ENCODE results near the gene ZNF354C. TPM values are rescaled to one million over a fixed set of nuclear protein-coding genes. Genes with fewer than 3 reads are reported as not detected.
"Not testable (repeated sequence)": the region's sequence is repeated elsewhere in the genome, so short reads cannot be mapped to it uniquely, and the experiment has no call there.

Gene ZNF354C
- total RNA-seq (2014; rRNA removed; shearing (Covaris generic)): not detected in 2 replicates

DNA sequence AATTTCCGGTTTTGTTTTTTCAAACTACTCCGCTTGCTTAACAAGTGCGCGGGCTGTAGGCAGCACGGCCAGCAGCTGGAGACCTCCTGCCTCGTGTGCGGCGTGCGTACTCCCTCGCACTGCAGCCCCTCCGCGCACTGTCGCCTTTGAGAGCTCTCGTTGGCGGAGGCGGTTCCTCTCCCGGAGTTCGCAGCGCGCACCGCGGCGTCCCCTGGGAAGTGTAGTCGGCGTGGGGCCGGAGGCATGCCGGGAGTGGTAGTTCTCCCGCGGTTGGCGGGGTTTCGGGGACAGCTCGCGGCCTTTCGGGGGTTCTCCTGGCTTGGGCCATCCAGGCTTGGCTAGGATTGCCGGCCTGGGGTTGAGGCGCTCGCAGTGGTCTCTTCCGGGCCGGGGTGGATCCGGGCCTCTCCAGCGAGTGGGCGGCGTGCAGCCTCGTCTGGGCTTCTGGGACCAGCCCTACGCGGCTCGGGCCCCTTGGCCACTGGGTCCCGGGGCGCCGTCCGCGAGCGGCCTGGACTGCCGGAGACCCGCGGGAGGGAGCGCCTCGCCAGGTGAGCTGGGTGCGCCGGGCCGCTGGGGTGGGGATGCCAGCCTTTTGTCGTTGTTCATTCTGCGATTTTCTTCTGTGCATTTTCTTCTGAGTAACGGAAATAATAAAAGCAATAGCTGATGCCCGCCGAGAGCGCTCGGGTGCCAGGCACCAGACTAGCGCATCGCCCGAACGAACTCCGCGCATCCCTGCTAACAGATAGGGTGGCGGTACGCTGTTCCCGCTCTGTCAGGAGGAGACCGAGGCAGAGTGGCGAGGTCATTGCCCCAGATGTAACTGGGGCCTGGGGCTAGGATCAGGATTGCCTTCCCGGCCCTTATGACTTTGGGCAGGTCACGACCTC lies at the start of gene ZNF354C:
ZNF354C (plus strand) TSS at position 258 of the 893 bp plus-strand sequence. CDS start 1,696 bp downstream, outside the sequence.
- DNase-seq (ENCODE audit: low spot score): no peak

DNA sequence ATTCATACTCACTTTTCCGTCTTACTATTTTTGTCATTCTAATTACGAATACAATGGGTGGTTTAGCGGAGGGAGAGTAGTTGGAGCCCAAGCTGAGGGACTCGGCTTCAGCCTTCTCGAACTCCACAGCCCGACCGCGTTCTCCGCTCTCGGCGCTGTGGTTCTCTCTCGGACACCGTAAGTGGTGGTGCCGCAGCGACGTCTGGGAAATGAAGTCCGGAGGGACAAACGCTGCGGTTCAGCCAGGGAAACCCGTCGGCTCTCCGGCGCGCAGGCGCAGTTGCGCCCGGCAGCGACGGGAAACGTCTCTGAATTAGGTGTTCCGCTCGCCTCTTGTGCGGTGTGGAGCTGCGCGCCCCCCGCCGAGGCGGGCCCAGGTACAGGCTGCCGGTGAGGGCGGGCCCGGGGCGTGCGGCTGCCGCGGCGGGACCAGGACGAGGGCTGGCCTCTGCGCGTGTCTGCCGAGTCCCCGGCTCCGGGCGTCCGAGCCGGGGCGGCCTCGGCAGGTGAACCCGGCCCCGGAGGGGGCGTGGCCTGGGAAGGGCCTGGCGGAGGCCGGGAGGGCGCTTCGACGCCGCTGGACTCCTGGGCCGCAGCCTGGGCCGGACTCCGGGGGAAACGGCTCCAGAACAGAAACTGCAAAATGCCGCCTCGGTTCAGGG lies 36.5 kb upstream of the ZNF354C start, which contains the start of gene ZNF879:
ZNF879 (plus strand) TSS at position 277 of the 662 bp plus-strand sequence. CDS start 1,201 bp downstream, outside the sequence.
- no peak for DNase-seq (ENCODE audit: low spot score)

DNA sequence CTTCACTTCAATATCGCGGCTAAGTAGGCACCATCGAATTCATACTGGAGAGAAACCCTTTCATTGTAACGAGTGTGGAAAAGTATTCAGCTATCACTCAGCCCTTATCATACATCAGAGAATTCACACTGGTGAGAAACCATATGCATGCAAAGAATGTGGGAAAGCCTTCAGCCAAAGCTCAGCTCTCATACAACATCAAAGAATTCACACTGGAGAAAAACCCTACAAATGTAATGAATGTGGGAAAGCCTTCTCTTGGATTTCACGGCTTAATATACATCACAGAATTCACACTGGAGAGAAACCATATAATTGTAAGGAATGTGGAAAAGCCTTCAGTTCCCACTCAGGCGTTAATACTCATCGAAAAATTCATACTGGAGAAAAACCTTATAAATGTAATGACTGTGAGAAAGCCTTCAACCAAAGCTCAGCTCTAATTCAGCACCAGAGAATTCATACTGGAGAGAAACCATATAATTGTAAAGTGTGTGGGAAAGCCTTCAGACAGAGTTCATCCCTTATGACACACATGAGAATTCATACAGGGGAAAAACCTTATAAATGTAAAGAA lies 27.1 kb upstream of the ZNF354C start:
- DNase-seq (ENCODE audit: low spot score): no peak

DNA sequence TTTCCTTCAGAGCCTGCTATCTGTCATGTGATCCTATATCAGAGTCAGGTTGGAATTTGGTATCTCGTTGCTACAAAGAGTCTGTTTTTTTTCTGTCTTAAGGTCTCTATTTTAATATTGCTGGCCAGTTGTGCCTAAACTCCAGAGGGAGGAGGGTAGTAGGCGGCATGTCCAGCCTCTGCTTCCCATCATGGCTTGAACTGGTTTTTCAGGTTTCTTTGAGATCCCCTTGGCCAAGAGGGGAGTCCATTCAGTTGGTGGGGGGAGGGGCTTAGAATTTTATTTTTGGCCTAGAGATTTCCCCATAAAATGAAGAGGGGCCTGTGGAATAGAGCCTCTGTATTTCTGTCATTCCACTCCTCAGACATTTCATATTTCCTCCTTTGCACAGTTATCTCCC lies 15.4 kb upstream of the ZNF354C start:
- no peak for DNase-seq (ENCODE audit: low spot score)

DNA sequence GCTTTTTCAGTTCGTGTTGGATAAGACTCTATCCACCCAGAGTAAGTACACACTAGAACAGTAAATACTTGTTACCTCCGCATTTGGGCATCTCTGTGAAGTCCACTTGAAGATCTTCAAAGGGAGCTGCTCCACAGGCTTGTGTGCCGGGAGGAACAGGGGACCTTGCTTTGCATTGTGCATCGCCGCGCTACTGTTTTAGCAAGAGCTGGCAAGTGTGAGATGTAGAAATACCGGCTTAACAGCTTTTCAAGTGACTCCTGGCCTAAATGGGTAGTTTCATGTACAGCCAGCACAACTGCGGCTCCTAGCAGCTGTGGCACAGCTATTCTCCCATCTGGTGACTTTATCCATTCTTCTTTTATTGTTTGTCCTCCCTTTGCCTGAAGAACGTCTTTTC lies 8.4 kb upstream of the ZNF354C start:
- DNase-seq (ENCODE audit: low spot score): no peak

DNA sequence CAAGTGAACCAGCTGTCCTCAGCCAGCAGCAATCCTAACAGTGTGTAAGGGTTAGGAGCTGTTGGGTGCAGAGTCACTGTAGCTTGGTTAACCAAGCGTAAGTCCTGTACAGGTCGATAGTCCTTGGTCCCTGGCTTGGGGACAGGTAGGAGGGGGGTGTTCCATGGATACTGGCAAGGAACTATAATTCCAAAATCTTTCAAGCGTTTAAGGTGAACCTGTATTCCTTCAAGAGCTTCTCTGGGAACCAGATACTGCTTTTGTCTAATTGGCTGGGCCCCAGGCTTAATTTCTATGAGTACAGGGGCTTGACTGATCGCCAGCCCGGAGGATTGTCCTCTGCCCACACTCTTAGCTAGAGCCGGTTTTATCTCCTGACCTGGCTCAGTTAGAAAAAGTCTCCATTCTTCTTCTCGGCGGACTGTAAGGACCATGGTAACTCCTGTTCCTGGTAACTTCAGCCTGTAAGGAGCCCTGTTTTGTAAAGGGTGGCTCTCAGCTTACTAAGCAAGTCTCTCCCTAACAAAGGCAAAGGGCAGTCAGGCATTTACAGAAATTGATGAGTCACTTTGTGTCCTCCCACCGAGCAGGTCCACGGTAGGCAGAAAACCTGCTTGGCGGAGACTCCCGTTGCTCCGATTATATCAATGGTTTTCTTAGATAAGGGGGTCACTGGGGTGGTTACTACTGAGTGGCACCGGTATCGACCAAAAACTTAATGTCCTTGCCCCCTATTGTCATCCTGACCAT lies 6.0 kb upstream of the ZNF354C start:
- DNase-seq (ENCODE audit: low spot score): no peak

DNA sequence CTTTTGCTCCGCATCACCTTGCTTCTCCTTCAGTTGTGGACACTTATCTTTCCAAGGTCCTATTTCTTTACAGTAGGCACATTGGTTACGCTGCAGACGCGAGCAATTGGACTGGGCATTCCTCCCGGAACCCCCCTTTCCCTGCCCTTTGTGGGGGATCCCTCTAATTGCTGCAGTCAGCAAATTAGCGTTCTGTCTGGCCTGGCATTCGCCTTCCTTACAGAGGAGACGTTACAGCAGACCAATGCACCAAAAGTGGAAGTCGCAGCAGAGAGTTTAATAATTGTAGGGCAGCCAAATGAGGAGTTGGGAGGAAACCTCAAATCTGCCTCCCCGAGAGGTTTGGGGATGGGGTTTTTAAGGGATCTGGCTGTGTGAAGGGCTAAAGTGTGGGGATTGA lies 5.3 kb upstream of the ZNF354C start:
- no peak for DNase-seq (ENCODE audit: low spot score)

DNA sequence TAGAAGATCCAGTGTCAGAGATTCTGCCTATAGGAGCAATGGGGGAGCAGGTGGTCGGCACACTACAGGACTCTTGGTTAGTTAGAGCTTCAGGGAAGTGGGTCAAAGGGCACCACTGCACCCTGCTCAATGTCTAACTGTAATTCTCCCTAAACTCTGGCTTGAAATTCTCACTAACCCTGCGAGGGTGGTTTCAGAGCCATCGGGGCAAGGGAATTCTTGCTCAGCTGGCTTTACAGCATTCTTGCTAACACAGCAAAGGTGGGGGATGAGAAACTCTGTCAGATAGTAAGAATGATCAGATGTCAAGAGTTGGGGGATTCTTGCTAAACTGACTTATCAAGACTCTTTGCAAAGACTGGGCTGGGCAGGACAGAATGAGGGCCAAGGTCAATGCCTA lies 4.7 kb upstream of the ZNF354C start:
- no peak for DNase-seq (ENCODE audit: low spot score)

DNA sequence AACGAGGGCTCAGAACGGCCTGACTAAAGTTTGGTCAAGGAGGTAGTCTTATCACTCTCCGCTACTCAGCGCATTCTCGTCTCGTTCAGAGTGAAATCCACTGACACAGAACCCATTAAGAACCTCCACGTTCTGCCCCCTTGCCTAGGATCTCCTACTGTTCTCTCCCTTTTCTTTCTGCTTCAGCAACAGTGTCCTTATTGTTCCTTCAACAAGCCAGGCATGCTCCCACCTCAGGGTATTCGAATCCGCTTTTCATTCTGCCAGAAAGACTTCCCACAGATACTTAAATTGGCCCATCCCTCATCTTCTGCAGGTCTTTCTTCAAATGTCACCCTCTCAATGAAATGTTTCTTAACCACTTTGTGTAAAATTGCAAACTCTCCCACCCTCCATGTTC lies 4.3 kb upstream of the ZNF354C start:
- no peak for DNase-seq (ENCODE audit: low spot score)

DNA sequence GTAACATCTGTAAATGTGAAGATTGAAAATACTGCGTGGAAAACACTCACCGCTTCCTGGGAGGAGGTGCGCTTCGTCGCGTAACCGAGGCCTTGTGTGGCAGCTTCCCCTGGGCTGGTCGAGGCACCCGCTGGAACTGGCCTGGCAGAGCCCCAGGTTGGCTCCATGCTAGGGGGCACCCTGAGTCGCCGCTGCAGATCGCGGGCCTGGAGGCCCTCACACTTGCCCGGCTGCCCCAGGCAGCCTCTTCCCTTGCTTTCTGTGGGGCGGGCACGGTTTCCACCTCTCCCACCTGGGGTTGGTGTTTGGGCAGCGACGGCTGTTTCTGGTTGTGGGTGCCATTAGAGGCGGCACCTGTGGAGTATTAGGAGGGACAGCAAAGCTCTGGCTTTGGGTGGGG lies 852 bp downstream of the ZNF354C start:
- no peak for DNase-seq (ENCODE audit: low spot score)

DNA sequence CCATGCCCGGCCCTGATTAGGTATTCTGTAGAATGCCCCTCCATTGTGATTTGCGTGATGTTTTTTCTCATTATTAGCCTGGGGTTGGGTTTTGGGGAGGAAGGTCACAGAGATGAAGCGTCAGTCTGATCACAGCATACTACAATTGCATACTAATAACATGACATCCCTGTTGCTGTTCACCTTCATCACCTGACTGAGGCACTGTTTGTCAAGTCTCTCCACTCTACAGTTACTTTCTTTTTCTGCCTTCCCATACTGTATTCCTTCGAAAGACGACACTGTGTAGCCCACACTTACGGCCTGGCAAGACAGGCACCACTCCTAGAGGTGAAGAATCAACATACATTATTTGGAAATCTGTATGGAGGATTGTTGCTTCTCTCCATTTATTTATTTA lies 5.5 kb downstream of the ZNF354C start:
- DNase-seq (ENCODE audit: low spot score): no peak

DNA sequence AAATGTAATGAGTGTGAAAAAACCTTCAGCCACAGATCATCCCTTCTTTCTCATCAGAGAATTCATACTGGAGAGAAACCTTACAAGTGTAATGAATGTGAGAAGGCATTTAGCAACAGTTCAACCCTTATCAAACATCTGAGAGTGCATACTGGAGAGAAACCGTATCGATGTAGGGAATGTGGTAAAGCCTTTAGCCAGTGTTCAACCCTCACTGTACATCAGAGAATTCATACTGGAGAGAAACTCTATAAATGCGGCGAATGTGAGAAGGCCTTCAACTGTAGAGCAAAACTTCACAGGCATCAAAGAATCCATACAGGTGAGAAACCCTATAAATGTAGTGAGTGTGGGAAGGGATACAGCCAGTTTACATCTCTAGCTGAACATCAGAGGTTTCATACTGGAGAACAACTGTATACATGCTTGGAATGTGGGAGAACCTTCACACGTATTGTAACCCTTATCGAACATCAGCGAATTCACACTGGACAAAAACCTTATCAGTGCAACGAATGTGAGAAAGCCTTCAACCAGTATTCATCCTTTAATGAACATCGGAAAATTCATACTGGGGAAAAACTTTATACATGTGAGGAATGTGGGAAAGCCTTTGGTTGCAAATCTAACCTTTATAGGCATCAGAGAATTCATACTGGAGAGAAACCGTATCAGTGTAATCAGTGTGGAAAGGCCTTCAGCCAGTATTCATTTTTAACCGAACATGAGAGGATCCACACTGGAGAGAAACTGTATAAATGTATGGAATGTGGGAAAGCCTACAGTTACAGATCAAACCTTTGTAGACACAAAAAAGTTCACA lies 19.2 kb downstream of the ZNF354C start:
- DNase-seq (ENCODE audit: low spot score): no peak

DNA sequence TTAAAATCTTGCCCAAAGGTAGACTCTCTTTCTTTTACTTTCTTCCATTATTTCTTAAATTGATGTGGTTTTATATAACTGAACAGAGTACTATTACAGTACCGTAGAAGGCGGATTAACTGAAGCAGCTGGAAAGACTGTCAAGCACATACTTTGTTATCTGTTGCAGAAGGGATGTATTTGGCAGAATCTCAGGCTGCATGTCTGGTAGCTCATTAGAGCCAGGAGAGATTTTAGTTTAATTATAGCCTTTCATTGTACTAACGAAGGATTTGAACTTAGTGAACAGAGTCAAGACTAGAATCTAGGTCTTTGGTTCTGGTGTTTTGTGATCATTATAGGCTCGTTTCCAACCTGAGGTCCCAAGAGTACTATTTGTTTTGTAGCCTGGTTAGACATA lies 20.6 kb downstream of the ZNF354C start:
- DNase-seq (ENCODE audit: low spot score): no peak

DNA sequence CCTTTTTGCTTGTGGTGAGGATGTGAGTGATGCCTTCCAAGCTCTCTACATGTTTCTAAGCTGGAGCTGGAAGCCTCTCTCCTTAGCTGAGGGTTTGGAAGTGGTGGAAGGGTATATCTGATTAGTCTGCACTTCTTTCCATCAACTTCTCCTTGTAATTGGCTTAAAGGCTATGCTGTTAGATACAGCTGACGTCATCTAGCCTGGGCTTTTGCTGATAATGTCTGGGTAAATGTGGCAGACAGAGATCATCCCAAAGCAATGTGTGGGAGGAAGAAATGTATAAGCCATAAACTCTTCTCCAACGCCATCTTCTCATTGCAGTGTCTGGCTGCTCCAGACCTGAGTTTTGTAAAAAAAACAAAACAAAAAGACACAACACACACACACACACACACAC lies 29.3 kb downstream of the ZNF354C start:
- DNase-seq (ENCODE audit: low spot score): no peak

DNA sequence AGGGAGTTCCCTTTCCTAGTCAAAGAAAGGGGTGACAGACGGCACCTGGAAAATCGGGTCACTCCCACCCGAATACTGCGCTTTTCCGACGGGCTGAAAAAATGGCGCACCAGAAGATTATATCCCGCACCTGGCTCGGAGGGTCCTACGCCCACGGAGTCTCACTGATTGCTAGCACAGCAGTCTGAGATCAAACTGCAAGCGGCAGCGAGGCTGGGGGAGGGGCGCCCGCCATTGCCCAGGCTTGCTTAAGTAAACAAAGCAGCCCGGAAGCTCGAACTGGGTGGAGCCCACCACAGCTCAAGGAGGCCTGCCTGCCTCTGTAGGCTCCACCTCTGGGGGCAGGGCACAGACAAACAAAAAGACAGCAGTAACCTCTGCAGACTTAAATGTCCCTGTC lies 41.1 kb downstream of the ZNF354C start:
- not testable (repeated sequence) for DNase-seq (ENCODE audit: low spot score)

DNA sequence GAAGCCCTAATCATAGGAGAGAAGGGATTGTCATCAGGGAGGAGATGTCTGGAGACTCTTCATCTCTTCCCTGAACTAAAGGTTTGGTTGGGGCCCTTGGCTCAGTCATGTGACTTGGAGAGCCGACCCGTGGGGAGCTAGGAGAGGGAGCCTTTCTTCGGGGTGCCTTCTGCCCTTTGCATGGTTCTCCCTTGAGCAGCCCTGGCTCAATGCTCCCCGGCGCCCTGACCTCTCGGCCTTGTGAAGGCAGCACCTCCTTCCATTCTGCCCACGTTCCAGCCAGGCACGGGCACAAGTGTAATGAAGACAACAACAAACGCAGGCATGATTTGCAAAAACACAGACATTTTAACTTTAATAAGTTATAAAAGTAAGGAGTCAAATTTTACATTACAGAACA lies 50.4 kb downstream of the ZNF354C start:
- DNase-seq (ENCODE audit: low spot score): no peak

DNA sequence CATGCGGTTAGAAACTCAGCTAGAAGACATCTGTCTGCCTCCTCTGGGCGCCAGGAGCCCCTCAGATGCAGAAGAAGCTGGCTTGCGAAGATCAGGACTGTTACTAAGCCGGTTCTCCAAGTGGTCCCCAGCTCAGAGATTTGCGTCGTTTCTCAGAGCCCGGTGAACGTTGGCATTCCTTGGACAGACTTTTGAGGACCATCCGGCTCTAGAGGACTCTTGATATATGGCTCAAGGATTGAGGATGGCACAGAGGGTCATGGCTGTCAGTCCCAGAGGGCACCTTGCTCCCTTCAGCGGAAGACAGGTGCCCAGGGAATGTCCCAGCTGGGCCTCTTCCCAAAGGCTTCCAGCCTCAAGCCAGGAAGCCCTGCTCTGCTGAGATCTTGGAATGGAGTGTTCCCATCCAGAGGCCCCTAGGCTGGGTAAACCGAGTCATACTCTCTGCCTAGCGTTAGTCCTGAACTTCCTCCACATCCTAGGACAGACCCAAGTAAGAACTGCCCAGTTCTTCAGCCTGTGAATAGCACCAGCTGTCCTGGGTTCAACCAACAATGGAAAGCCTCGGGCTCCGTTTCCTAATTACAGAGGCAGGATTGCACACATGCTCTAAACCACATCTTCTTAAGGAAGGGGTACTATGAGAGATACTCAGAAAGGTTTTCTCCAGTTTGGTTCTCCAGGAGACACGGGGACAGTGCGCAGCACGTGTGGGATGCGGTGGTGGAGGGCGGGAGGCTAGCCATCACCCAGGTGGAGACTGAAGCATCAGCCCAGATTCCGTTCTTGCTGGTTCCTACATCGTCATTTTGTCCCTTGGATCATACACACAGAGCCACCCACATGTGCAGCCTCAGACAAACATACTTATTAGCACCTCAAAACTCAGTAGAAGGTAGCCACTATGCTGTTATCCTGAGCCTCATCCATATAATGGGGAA lies 51.4 kb downstream of the ZNF354C start:
- no peak for DNase-seq (ENCODE audit: low spot score)

DNA sequence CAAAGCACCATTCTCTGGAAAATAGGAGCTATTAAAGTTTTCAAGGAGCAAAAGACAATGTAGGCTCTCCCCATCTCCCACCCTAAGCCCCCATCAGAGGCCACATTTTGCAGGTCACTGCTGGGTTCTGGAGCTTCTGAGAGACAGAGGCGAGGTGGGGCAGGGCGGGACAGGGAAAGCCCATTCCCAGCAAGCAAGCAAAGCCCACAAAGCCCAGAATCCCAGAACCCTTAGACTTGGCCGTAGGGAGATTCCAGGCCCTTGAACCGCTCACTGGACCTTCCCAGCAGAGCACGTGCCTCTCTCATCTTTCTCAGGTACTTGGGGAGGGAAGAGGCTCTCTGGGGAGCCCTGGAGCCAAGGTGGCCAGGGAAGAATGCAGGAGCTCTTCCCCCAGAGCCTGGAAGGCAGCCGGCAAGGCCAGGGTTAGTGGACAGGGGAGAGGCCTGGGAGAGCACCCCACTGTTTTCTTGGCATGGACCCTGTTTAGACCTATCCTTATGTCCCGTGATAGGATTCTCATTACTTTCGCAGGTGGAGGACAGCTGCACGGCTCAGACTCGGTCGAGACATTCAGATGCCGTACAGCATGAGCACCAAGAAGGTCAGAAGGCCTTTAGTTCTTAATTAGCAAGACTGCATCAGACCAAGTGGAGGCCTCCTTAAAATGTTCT lies 52.4 kb downstream of the ZNF354C start:
- no peak for DNase-seq (ENCODE audit: low spot score)

DNA sequence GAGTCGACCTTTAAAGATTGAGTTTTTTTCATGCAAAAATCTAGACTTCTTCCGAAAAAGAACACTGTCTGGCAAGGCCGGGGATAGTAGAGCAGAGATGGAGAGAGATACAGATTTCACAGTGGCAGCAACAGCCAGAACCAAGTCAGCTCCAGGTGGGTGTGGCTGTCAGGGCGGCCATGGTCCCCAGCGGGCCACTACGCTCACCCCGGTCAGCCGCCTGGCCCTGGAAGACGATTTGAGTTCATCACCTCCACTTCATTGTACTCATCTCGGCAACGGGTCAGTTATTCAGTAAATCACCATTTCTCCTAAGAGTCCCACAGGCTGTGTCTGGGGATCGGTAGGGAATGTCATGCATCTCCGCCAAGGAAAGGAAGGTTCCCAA lies 53.0 kb downstream of the ZNF354C start:
- no peak for DNase-seq (ENCODE audit: low spot score)

Data from A172 (cell line).